Activated CD8-positive, alpha-beta memory T cell treated with anti-CD3 and anti-CD28 coated beads for 1 hour (primary cell): ENCODE measurements around the gene PIAS1.

Experiments used
- DNase-seq, 2 donors: peaks; one replicate each; pipeline ENCODE4 v3.0.0-alpha.2; 2020; ENCODE audit warnings: low read depth in 1 of 2; ENCODE audit errors: extremely low read depth in 1 of 2

PIAS1 gene

GRCh38 chr15:68173119-68173518 lies 119.0 kb downstream of the PIAS1 start:
- DNase-seq: no peak

GRCh38 chr15:68175526-68175925 lies 121.4 kb downstream of the PIAS1 start:
- DNase-seq: no peak

- DNase-seq: no peak
Observed at GRCh38 chr15:68176601-68177000, 122.5 kb downstream of the PIAS1 start.

GRCh38 chr15:68177742-68178141 lies 123.6 kb downstream of the PIAS1 start:
- no peak for DNase-seq

- DNase-seq: no peak
Observed at GRCh38 chr15:68183616-68184315, 129.7 kb downstream of the PIAS1 start.

- DNase-seq: no peak
Observed at GRCh38 chr15:68184616-68185480, 130.7 kb downstream of the PIAS1 start.

GRCh38 chr15:68186671-68187397 lies 132.7 kb downstream of the PIAS1 start:
- no peak for DNase-seq

GRCh38 chr15:68187559-68187958 lies 133.4 kb downstream of the PIAS1 start:
- no peak for DNase-seq

- DNase-seq: no peak
Observed at GRCh38 chr15:68188647-68189046, 134.5 kb downstream of the PIAS1 start.

GRCh38 chr15:68190048-68190447 lies 135.9 kb downstream of the PIAS1 start:
- DNase-seq: no peak

GRCh38 chr15:68191555-68191954 lies 137.4 kb downstream of the PIAS1 start:
- DNase-seq: no peak

- DNase-seq: no peak
Observed at GRCh38 chr15:68192117-68192516, 138.0 kb downstream of the PIAS1 start.

GRCh38 chr15:68192804-68193486 lies 138.8 kb downstream of the PIAS1 start:
- no peak for DNase-seq

- no peak for DNase-seq
Observed at GRCh38 chr15:68195336-68196112, 141.4 kb downstream of the PIAS1 start.

GRCh38 chr15:68196445-68197169 lies 142.5 kb downstream of the PIAS1 start:
- no peak for DNase-seq

- DNase-seq: no peak
Observed at GRCh38 chr15:68197170-68197492, 143.0 kb downstream of the PIAS1 start.

GRCh38 chr15:68197661-68198437 lies 143.7 kb downstream of the PIAS1 start:
- DNase-seq: no peak

- DNase-seq: no peak
Observed at GRCh38 chr15:68199340-68199739, 145.2 kb downstream of the PIAS1 start.
